GM12878 (cell line): Measurements from ENCODE around the gene VSTM2L. TPM values are rescaled to one million over a fixed set of nuclear protein-coding genes. Genes with fewer than 3 reads are reported as not detected.

Source experiments
- ATAC-seq: fragments of 200-7000 bp; cut with Tn5 transposase; 3 replicates; pipeline ENCODE4 v1.9.1; 2020; ENCODE audit warnings: mild to moderate bottlenecking, moderate library complexity
- BruUV-seq: library from RNA; stranded (reverse); fragments of 400-500 nt; replicated peaks from 2 replicates; lab custom pipeline; 2021; lab: Mats Ljungman, UMichigan
- CTCF ChIA-PET: fragments of 300-600 bp; sonication (Branson Sonifier 250); formaldehyde crosslinking; extraction: SDS; loops from one replicate; lab custom pipeline; 2021; ENCODE audit warnings: inconsistent platforms; lab: Yijun Ruan, JAX
- POLR2A ChIA-PET: fragments of 350-600 bp; formaldehyde crosslinking; extraction: SDS; loops from one replicate; lab custom pipeline; 2021; ENCODE audit warnings: inconsistent platforms; lab: Charles Lee
- RAD21 ChIA-PET: fragments of 300-600 bp; sonication (Branson Sonifier 250); formaldehyde crosslinking; loops from one replicate; lab custom pipeline; 2023; ENCODE audit warnings: antibody characterized with exemption; ENCODE audit not compliant: unreplicated experiment; lab: Charles Lee
- SMC1A ChIA-PET: fragments of 300-600 bp; sonication (Branson Sonifier 250); formaldehyde crosslinking; loops from one replicate; lab custom pipeline; 2023; ENCODE audit not compliant: unreplicated experiment, uncharacterized antibody; lab: Charles Lee
- DNase-seq: peaks from one replicate; pipeline ENCODE4 v3.0.0-alpha.2; 2011; ENCODE audit warnings: low read depth, low spot score
- FAIRE-seq: peaks from 3 replicates; lab custom pipeline; 2011; peaks lifted over from hg19 to GRCh38; lab: Jason Lieb, UNC
- H2AFZ ChIP-seq: 2 replicates; pipeline ENCODE4 v1.6.0; 2011; ENCODE audit warnings: low read depth, low read length, control low read depth; ENCODE audit not compliant: control insufficient read depth
- H3K27ac ChIP-seq: 2 replicates; pipeline ENCODE4 v1.5.1; 2011; ENCODE audit warnings: control low read depth; ENCODE audit not compliant: control insufficient read depth, insufficient read depth
- H3K27me3 ChIP-seq, 2 experiments: replicated peaks in 1 of 2; 2 replicates each; pipeline versions ENCODE4 v1.6.0 to v1.6.1; 2011; ENCODE audit warnings: low read length in 1 of 2; ENCODE audit not compliant: control insufficient read depth in 2 of 2, insufficient read depth in 2 of 2
- H3K36me3 ChIP-seq, 2 experiments: 2 replicates each; pipeline ENCODE4 v1.5.1; 2011; ENCODE audit warnings: low read length in 1 of 2; ENCODE audit not compliant: control insufficient read depth in 2 of 2, insufficient read depth in 2 of 2
- H3K4me1 ChIP-seq: 2 replicates; pipeline ENCODE4 v1.6.1; 2011; ENCODE audit warnings: mild to moderate bottlenecking, low read length, moderate library complexity, mixed read lengths; ENCODE audit not compliant: control insufficient read depth, insufficient read depth
- H3K4me2 ChIP-seq: 2 replicates; pipeline ENCODE4 v1.6.0; 2011; ENCODE audit warnings: control low read depth; ENCODE audit not compliant: control insufficient read depth, insufficient read depth
- H3K4me3 ChIP-seq: fragments of 200-600 bp; sonication (generic); 2 replicates; pipeline ENCODE4 v1.5.1; 2016
- H3K79me2 ChIP-seq: 2 replicates; pipeline ENCODE4 v1.6.0; 2011; ENCODE audit warnings: low read length; ENCODE audit not compliant: control insufficient read depth, insufficient read depth
- H3K9ac ChIP-seq: 2 replicates; pipeline ENCODE4 v1.8.0; 2011; ENCODE audit warnings: low read length, control low read depth, mixed read lengths; ENCODE audit not compliant: control insufficient read depth, insufficient read depth
- H3K9me3 ChIP-seq: replicated peaks from 3 replicates; pipeline ENCODE4 v1.5.1; 2011; ENCODE audit warnings: mild to moderate bottlenecking, low read length; ENCODE audit not compliant: control insufficient read depth, insufficient read depth
- H4K20me1 ChIP-seq: 2 replicates; pipeline ENCODE4 v1.6.0; 2011; ENCODE audit not compliant: control insufficient read depth, insufficient read depth
- CBX5 ChIP-seq: sonication (generic); IDR thresholded peaks from 2 replicates; pipeline ENCODE4 v1.6.1; 2016; ENCODE audit warnings: low read depth, moderate library complexity, mild to moderate bottlenecking, inconsistent platforms
- EGR1 ChIP-seq, 2 experiments: IDR thresholded peaks; 1 replicate in 1 of 2; 2 replicates in 1 of 2; pipeline ENCODE4 v1.6.1; 2011 to 2012; ENCODE audit warnings: low read depth in 2 of 2, low read length in 2 of 2, borderline replicate concordance in 1 of 2, mild to moderate bottlenecking in 1 of 2, moderate library complexity in 1 of 2
- HCFC1 ChIP-seq: fragments of 150-350 bp; IDR thresholded peaks from 2 replicates; pipeline ENCODE4 v1.6.1; 2014; ENCODE audit warnings: low read length
- KLF5 ChIP-seq: fragments of 450-650 bp; IDR thresholded peaks from 2 replicates; pipeline ENCODE4 v1.6.1; 2014; ENCODE audit warnings: mild to moderate bottlenecking; ENCODE audit not compliant: partially characterized antibody
- MTA2 ChIP-seq: fragments of 450-650 bp; IDR thresholded peaks from 2 replicates; pipeline ENCODE4 v1.6.1; 2016; ENCODE audit warnings: low read depth, mild to moderate bottlenecking, moderate library complexity
- MXI1 ChIP-seq: fragments of 150-350 bp; IDR thresholded peaks from 2 replicates; pipeline ENCODE4 v1.6.1; 2011; ENCODE audit warnings: low read depth, mild to moderate bottlenecking, inconsistent platforms, low read length, improper control_type of control experiment
- NFIC ChIP-seq: IDR thresholded peaks from 2 replicates; pipeline ENCODE4 v1.6.1; 2012; ENCODE audit warnings: low read depth, mild to moderate bottlenecking, inconsistent platforms, low read length, moderate library complexity
- NR2F1 ChIP-seq: fragments of 450-650 bp; conservative IDR thresholded peaks from 2 replicates; pipeline ENCODE4 v1.6.1; 2017; ENCODE audit warnings: mild to moderate bottlenecking
- PAX8 ChIP-seq: fragments of 450-650 bp; IDR thresholded peaks from 2 replicates; pipeline ENCODE4 v1.6.1; 2017; ENCODE audit warnings: mild to moderate bottlenecking, moderate library complexity
- RB1 ChIP-seq: fragments of 450-650 bp; formaldehyde crosslinking; IDR thresholded peaks from 2 replicates; pipeline ENCODE4 v1.6.1; 2017; ENCODE audit warnings: mild to moderate bottlenecking, borderline replicate concordance
- RBBP5 ChIP-seq: fragments of 200-600 bp; sonication (generic); conservative IDR thresholded peaks from 2 replicates; pipeline ENCODE4 v1.6.1; 2016
- SMAD1 ChIP-seq: fragments of 450-650 bp; IDR thresholded peaks from 2 replicates; pipeline ENCODE4 v1.6.1; 2018; ENCODE audit warnings: mild to moderate bottlenecking, low read depth; ENCODE audit not compliant: partially characterized antibody
- STAT3 ChIP-seq: IDR thresholded peaks from 2 replicates; pipeline ENCODE4 v1.6.1; 2011; ENCODE audit warnings: low read depth, low read length, improper control_type of control experiment
- TARDBP ChIP-seq: IDR thresholded peaks from 2 replicates; pipeline ENCODE4 v1.6.1; 2016; ENCODE audit warnings: borderline replicate concordance
- TBL1XR1 ChIP-seq: IDR thresholded peaks from 2 replicates; pipeline ENCODE4 v1.6.1; 2012; ENCODE audit warnings: low read depth, low read length, improper control_type of control experiment
- ZNF217 ChIP-seq: fragments of 450-650 bp; IDR thresholded peaks from 2 replicates; pipeline ENCODE4 v1.6.1; 2017; ENCODE audit warnings: antibody characterized with exemption, mild to moderate bottlenecking
- ZNF274 ChIP-seq: IDR thresholded peaks from one replicate; pipeline ENCODE4 v1.8.0; 2011; ENCODE audit not compliant: insufficient read length, insufficient read depth
- WGBS: methylation state at CpG from one replicate; pipeline ENCODE4 v1.1.6; 2016; ENCODE audit warnings: low lambda C conversion rate; ENCODE audit not compliant: insufficient replicate concordance, insufficient coverage; ENCODE audit errors: missing lambda C conversion rate; 5-methylcytosine and 5-hydroxymethylcytosine counted together
- in situ Hi-C: fragments of 300-500 bp; cut with MboI; formaldehyde crosslinking; loops from 9 replicates; pipeline ENCODE4 v1.14.3; 2018; ENCODE audit warnings: mixed read lengths
- intact Hi-C: fragments of 100-400 bp; cut with micrococcal nuclease; formaldehyde crosslinking; loops from one replicate; pipeline ENCODE4 v1.14.2; 2022; ENCODE audit not compliant: unreplicated experiment
- polyA plus RNA-seq, 11 experiments: library from polyadenylated mRNA; depleted of rRNA in 4 of 11; unstranded in 6 of 11; stranded (reverse) in 5 of 11; fragments of >200 nt; fragmentation: Nextera tagmentation in 4 of 11; fragmentation: Illumina TruSeq in 1 of 11; extraction: Ambion mirVana in 4 of 11; extraction: Trizol in 1 of 11; gene quantifications; 1 replicate in 1 of 11; 2 replicates in 10 of 11; pipeline versions ENCODE4 v1.2.1 to v1.2.3, GENCODE V29; 2011 to 2016; ENCODE audit warnings: inconsistent platforms in 2 of 11, missing spikeins in 2 of 11, low read depth in 1 of 11
- total RNA-seq, 4 experiments: library from RNA; depleted of rRNA in 3 of 4; stranded (reverse); fragments of >200 nt in 3 of 4; fragmentation: Illumina TruSeq in 1 of 4; extraction: Trizol in 1 of 4; gene quantifications; 2 replicates each; pipeline versions ENCODE4 v1.2.1 to v1.2.3, GENCODE V29; 2013 to 2021
- TF ChIP-seq, protein P1 (sequence below): fragments of 450-650 bp; IDR thresholded peaks from 2 replicates; pipeline ENCODE4 v1.6.1; 2017; ENCODE audit warnings: mild to moderate bottlenecking, moderate library complexity
- TF ChIP-seq, protein P2 (sequence below): fragments of 450-650 bp; IDR thresholded peaks from 2 replicates; pipeline ENCODE4 v1.6.1; 2017; ENCODE audit warnings: mild to moderate bottlenecking, moderate library complexity

Gene VSTM2L
- total and polyA plus RNA-seq, 10 of the 15 experiments (the other 5 are each of a cell fraction or from before 2014, with no cell fraction given), result 0.05 to 1.5 (median 0.63) TPM; not detected in 2

DNA sequence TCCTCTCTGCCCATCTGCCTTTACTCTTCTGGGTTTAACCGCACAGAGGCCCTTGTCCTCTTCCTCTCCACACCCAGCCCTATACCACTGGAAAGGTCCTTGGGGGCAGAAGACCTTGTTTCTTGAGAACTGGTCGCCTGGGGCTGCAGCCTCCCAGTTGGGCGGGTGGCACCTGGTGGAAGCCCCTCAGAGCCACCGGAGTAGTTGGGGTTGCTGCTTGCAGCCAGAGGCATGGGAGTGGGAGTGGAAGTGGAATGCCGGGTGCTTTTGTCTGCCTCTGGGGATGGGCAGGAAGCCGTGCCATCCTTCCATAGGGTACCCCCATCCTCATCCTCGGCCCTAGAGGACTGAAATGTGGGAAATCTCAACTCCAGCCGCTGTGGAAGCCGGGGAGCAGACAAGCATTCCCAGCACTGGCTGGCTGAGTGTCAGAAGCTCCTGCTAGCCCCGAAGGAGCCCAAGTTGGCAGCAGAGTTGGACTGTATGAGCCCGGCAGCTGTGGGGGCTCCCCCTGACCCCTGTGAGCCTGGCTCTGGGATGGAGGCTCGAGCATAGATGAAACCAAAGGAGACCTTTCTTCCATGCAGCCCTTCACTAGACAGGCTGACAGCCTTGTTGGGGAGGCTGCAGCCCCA lies 1.2 kb downstream of the VSTM2L start:
- ChIA-PET CTCF (no interaction called here), POLR2A (no interaction called here), SMC1A (no interaction called here), RAD21 (no interaction called here)
- Histone ChIP-seq H3K9me3 (no peaks in the 10 kb centered on the region), H3K27ac (no peak overlapping the region), H3K27me3 (peaks cover 1 to 4% of the 10 kb centered on the region in 2 experiments; a peak in 2 of 4 replicates), H4K20me1 (no peaks in the 10 kb centered on the region), H3K36me3 (no peaks in the 10 kb centered on the region), H2AFZ (no peak overlapping the region), H3K9ac (no peak overlapping the region), H3K4me1 (no peaks in the 10 kb centered on the region; the same call in 1 of the 2 replicates), H3K4me3 (no peak overlapping the region), H3K79me2 (no peaks in the 10 kb centered on the region), H3K4me2 (no peak overlapping the region)
- FAIRE-seq, result no peak
- in situ Hi-C loops (no loop called here), intact Hi-C loops (loop anchor here (5.0 to 10.0 kb wide), 2 partner anchors 153 to 249 kb away; no protein-coding TSS in a partner anchor)
- no peak for ATAC-seq
- no peak for DNase-seq
- WGBS, result 63% methylated on average over 12 of the region's 12 CpGs
- BruUV-seq, result no TSS peak
- TF ChIP-seq RBBP5 (no peak), ZNF217 (no peak), ZNF274 (no peak), RB1 (no peak), HCFC1 (no peak), MTA2 (no peak), NR2F1 (no peak), CBX5 (no peak), NFIC (no peak), PAX8 (no peak), STAT3 (no peak), TBL1XR1 (no peak), TARDBP (no peak), KLF5 (no peak), MXI1 (no peak), EGR1 (IDR thresholded peaks at IDR 0.05; ENCODE audit: borderline replicate concordance in 1 of 2, low read depth in 2 of 2, low read length in 2 of 2) (no peak), SMAD1 (no peak)
- TF ChIP-seq, protein P1, sequence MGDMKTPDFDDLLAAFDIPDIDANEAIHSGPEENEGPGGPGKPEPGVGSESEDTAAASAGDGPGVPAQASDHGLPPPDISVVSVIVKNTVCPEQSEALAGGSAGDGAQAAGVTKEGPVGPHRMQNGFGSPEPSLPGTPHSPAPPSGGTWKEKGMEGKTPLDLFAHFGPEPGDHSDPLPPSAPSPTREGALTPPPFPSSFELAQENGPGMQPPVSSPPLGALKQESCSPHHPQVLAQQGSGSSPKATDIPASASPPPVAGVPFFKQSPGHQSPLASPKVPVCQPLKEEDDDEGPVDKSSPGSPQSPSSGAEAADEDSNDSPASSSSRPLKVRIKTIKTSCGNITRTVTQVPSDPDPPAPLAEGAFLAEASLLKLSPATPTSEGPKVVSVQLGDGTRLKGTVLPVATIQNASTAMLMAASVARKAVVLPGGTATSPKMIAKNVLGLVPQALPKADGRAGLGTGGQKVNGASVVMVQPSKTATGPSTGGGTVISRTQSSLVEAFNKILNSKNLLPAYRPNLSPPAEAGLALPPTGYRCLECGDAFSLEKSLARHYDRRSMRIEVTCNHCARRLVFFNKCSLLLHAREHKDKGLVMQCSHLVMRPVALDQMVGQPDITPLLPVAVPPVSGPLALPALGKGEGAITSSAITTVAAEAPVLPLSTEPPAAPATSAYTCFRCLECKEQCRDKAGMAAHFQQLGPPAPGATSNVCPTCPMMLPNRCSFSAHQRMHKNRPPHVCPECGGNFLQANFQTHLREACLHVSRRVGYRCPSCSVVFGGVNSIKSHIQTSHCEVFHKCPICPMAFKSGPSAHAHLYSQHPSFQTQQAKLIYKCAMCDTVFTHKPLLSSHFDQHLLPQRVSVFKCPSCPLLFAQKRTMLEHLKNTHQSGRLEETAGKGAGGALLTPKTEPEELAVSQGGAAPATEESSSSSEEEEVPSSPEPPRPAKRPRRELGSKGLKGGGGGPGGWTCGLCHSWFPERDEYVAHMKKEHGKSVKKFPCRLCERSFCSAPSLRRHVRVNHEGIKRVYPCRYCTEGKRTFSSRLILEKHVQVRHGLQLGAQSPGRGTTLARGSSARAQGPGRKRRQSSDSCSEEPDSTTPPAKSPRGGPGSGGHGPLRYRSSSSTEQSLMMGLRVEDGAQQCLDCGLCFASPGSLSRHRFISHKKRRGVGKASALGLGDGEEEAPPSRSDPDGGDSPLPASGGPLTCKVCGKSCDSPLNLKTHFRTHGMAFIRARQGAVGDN, result no peak
- TF ChIP-seq, protein P2, sequence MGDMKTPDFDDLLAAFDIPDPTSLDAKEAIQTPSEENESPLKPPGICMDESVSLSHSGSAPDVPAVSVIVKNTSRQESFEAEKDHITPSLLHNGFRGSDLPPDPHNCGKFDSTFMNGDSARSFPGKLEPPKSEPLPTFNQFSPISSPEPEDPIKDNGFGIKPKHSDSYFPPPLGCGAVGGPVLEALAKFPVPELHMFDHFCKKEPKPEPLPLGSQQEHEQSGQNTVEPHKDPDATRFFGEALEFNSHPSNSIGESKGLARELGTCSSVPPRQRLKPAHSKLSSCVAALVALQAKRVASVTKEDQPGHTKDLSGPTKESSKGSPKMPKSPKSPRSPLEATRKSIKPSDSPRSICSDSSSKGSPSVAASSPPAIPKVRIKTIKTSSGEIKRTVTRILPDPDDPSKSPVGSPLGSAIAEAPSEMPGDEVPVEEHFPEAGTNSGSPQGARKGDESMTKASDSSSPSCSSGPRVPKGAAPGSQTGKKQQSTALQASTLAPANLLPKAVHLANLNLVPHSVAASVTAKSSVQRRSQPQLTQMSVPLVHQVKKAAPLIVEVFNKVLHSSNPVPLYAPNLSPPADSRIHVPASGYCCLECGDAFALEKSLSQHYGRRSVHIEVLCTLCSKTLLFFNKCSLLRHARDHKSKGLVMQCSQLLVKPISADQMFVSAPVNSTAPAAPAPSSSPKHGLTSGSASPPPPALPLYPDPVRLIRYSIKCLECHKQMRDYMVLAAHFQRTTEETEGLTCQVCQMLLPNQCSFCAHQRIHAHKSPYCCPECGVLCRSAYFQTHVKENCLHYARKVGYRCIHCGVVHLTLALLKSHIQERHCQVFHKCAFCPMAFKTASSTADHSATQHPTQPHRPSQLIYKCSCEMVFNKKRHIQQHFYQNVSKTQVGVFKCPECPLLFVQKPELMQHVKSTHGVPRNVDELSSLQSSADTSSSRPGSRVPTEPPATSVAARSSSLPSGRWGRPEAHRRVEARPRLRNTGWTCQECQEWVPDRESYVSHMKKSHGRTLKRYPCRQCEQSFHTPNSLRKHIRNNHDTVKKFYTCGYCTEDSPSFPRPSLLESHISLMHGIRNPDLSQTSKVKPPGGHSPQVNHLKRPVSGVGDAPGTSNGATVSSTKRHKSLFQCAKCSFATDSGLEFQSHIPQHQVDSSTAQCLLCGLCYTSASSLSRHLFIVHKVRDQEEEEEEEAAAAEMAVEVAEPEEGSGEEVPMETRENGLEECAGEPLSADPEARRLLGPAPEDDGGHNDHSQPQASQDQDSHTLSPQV, result no peak
